K562 (cell line): ENCODE measurements around the gene CTRB2. TPM values are rescaled to one million over a fixed set of nuclear protein-coding genes. Genes with fewer than 3 reads are reported as not detected.

Source experiments
- ATAC-seq: fragments of 200-7000 bp; cut with Tn5 transposase; 3 replicates; pipeline ENCODE4 v1.9.1; 2020; ENCODE audit warnings: moderate library complexity
- BruUV-seq: library from RNA; stranded (reverse); fragments of 400-500 nt; replicated peaks from 2 replicates; lab custom pipeline; 2021; lab: Mats Ljungman, UMichigan
- CTCF ChIA-PET: fragments of 300-600 bp; formaldehyde crosslinking; extraction: SDS; loops from one replicate; lab custom pipeline; 2021; ENCODE audit warnings: low intra/inter-chr PET ratio; lab: Yijun Ruan, JAX
- POLR2A ChIA-PET: fragments of 300-600, 350-650 bp; sonication (Branson Sonifier 250); formaldehyde crosslinking; extraction: SDS; loops from one replicate; lab custom pipeline; 2021; ENCODE audit warnings: antibody characterized with exemption, inconsistent platforms; lab: Yijun Ruan, JAX
- DNase-seq, 4 experiments: peaks; one replicate each; pipeline versions ENCODE4 v3.0.0 to v3.0.0-alpha.2; 2011 to 2018; ENCODE audit warnings: low spot score in 3 of 4, mixed read lengths in 3 of 4; ENCODE audit errors: extremely low read depth in 1 of 4
- FAIRE-seq: peaks from 2 replicates; lab custom pipeline; 2011; peaks lifted over from hg19 to GRCh38; lab: Jason Lieb, UNC
- H2AFZ ChIP-seq: 2 replicates; pipeline ENCODE4 v1.6.0; 2011; ENCODE audit warnings: low read depth, low read length, control low read depth, inconsistent platforms
- H3K27ac ChIP-seq: fragments of 200-600 bp; 3 replicates; pipeline ENCODE4 v1.8.0; 2011; ENCODE audit warnings: low read depth, mild to moderate bottlenecking, control low read depth, inconsistent platforms, low read length, moderate library complexity, mixed read lengths; ENCODE audit errors: extremely low read depth
- H3K27me3 ChIP-seq, 2 experiments: fragments of 300-600 bp in 1 of 2; 2 replicates in 1 of 2; 3 replicates in 1 of 2; pipeline versions ENCODE4 v1.6.0 to v1.8.0; 2011; ENCODE audit warnings: inconsistent platforms in 2 of 2, low read length in 2 of 2, mild to moderate bottlenecking in 1 of 2, mixed read lengths in 1 of 2, moderate library complexity in 1 of 2; ENCODE audit not compliant: control insufficient read depth in 2 of 2, insufficient read depth in 2 of 2
- H3K36me3 ChIP-seq: fragments of 300-600 bp; 3 replicates; pipeline ENCODE4 v1.8.0; 2011; ENCODE audit warnings: mild to moderate bottlenecking, low read length, inconsistent platforms; ENCODE audit not compliant: control insufficient read depth, insufficient read depth
- H3K4me1 ChIP-seq, 2 experiments: fragments of 200-600 bp in 1 of 2; replicated peaks in 1 of 2; 2 replicates in 1 of 2; 3 replicates in 1 of 2; pipeline versions ENCODE4 v1.5.1 to v1.8.0; 2011; ENCODE audit warnings: inconsistent platforms in 2 of 2, low read length in 2 of 2, mild to moderate bottlenecking in 1 of 2, mixed read lengths in 1 of 2, moderate library complexity in 1 of 2; ENCODE audit not compliant: control insufficient read depth in 2 of 2, insufficient read depth in 2 of 2
- H3K4me2 ChIP-seq: 2 replicates; pipeline ENCODE4 v1.6.1; 2011; ENCODE audit warnings: low read length, control low read depth, inconsistent platforms, mixed read lengths; ENCODE audit not compliant: insufficient read depth
- H3K4me3 ChIP-seq: fragments of 200-600 bp; sonication (generic), shearing (Covaris generic); 2 replicates; pipeline ENCODE4 v1.5.1; 2016; ENCODE audit warnings: control low read depth, inconsistent platforms
- H3K79me2 ChIP-seq: fragments of 200-600 bp; 3 replicates; pipeline ENCODE4 v1.8.0; 2011; ENCODE audit warnings: low read length, inconsistent platforms; ENCODE audit not compliant: control insufficient read depth, insufficient read depth
- H3K9ac ChIP-seq, 2 experiments: 2 replicates each; pipeline versions ENCODE4 v1.6.0 to v1.6.1; 2011; ENCODE audit warnings: low read depth in 2 of 2, low read length in 2 of 2, control low read depth in 1 of 2, inconsistent platforms in 1 of 2, mild to moderate bottlenecking in 1 of 2, mixed read lengths in 1 of 2; ENCODE audit not compliant: insufficient read depth in 1 of 2
- H3K9me1 ChIP-seq: one replicate; pipeline ENCODE4 v1.6.0; 2011; ENCODE audit warnings: inconsistent platforms, mild to moderate bottlenecking, low read length, moderate library complexity; ENCODE audit not compliant: control insufficient read depth, insufficient read depth
- H3K9me3 ChIP-seq: replicated peaks from 2 replicates; pipeline ENCODE4 v1.5.1; 2011; ENCODE audit warnings: low read depth, low read length, inconsistent platforms; ENCODE audit not compliant: control insufficient read depth, insufficient read depth
- H4K20me1 ChIP-seq: replicated peaks from 2 replicates; pipeline ENCODE4 v1.6.1; 2011; ENCODE audit warnings: low read length, inconsistent platforms, mixed read lengths; ENCODE audit not compliant: control insufficient read depth, insufficient read depth
- CBX1 ChIP-seq: sonication (generic); IDR thresholded peaks from 2 replicates; pipeline ENCODE4 v1.6.1; 2016; ENCODE audit warnings: antibody characterized with exemption, low read depth, mild to moderate bottlenecking
- CCAR2 ChIP-seq: fragments of 200-400 bp; formaldehyde crosslinking; IDR thresholded peaks from 2 replicates; pipeline ENCODE4 v1.6.1; 2017; ENCODE audit warnings: mild to moderate bottlenecking, low read depth, low read length
- CTBP1 ChIP-seq: fragments of 450-650 bp; IDR thresholded peaks from 2 replicates; pipeline ENCODE4 v1.6.1; 2016; ENCODE audit warnings: borderline replicate concordance
- HDAC2 ChIP-seq: fragments of 450-650 bp; IDR thresholded peaks from 2 replicates; pipeline ENCODE4 v1.6.1; 2016; ENCODE audit warnings: mild to moderate bottlenecking
- HSF4 ChIP-seq: fragments of 250-450 bp; sonication (Bioruptor Pico); IDR thresholded peaks from 2 replicates; pipeline ENCODE4 v2.1.2; 2022; ENCODE audit warnings: mild to moderate bottlenecking, moderate library complexity, borderline replicate concordance
- MYNN ChIP-seq, 2 experiments: sonication (generic); formaldehyde crosslinking in 1 of 2; IDR thresholded peaks; 2 replicates each; pipeline versions ENCODE4 v1.5.0 to v1.6.1; 2016 to 2020; ENCODE audit warnings: antibody characterized with exemption in 1 of 2, missing genetic modification reagents in 1 of 2
- NRF1 ChIP-seq, 2 experiments: fragments of 450-650 bp; IDR thresholded peaks in 1 of 2; conservative IDR thresholded peaks in 1 of 2; 2 replicates each; pipeline ENCODE4 v1.6.1; 2014; ENCODE audit warnings: mild to moderate bottlenecking in 2 of 2
- RNF2 ChIP-seq: sonication (generic); IDR thresholded peaks from 2 replicates; pipeline ENCODE4 v1.6.1; 2016
- SMARCE1 ChIP-seq: fragments of 450-650 bp; IDR thresholded peaks from 2 replicates; pipeline ENCODE4 v1.7.1; 2016; ENCODE audit warnings: mild to moderate bottlenecking
- TAF7 ChIP-seq: fragments of 450-650 bp; IDR thresholded peaks from 2 replicates; pipeline ENCODE4 v1.6.1; 2016; ENCODE audit warnings: missing genetic modification characterization, missing compliant biosample characterization
- TRIM28 ChIP-seq: fragments of 450-650 bp; IDR thresholded peaks from 2 replicates; pipeline ENCODE4 v1.6.1; 2017
- ZNF444 ChIP-seq: fragments of 250-450 bp; sonication (Bioruptor Pico); IDR thresholded peaks from 2 replicates; pipeline ENCODE4 v1.4.0; 2020; ENCODE audit warnings: mild to moderate bottlenecking, moderate library complexity
- WGBS: fragments of 100-300 bp; shearing (Covaris generic); methylation state at CpG from one replicate; pipeline ENCODE4 v1.1.6; 2016; ENCODE audit warnings: low coverage, mixed read lengths; ENCODE audit not compliant: insufficient coverage; ENCODE audit errors: missing lambda C conversion rate; 5-methylcytosine and 5-hydroxymethylcytosine counted together
- in situ Hi-C: fragments of 300-500 bp; cut with MboI; formaldehyde crosslinking; loops from 4 replicates; pipeline ENCODE4 v1.15.0; 2018; ENCODE audit warnings: inconsistent platforms, mixed read lengths
- intact Hi-C: fragments of 100-400 bp; cut with micrococcal nuclease; formaldehyde crosslinking; loops from 2 replicates; pipeline ENCODE4 v1.14.2; 2022
- polyA plus RNA-seq, 8 experiments: library from polyadenylated mRNA; depleted of rRNA in 4 of 8; stranded (reverse) in 5 of 8; unstranded in 3 of 8; fragments of >200 nt; fragmentation: Nextera tagmentation in 2 of 8; fragmentation: Illumina TruSeq in 1 of 8; extraction: Ambion mirVana in 2 of 8; extraction: Trizol in 1 of 8; gene quantifications; 2 replicates each; pipeline versions ENCODE4 v1.2.1 to v1.2.3, GENCODE V29; 2011 to 2014; ENCODE audit warnings: inconsistent platforms in 1 of 8, missing spikeins in 1 of 8
- total RNA-seq, 7 experiments: library from RNA; depleted of rRNA in 6 of 7; stranded (reverse); fragments of >200 nt in 6 of 7; fragmentation: Illumina TruSeq in 2 of 7; extraction: Trizol in 2 of 7; gene quantifications; 2 replicates each; pipeline versions ENCODE4 v1.2.1 to v1.2.3, GENCODE V29; 2011 to 2021; ENCODE audit warnings: low replicate concordance in 1 of 7
- TF ChIP-seq, protein P1 (sequence below), 3 experiments: IDR thresholded peaks in 2 of 3; conservative IDR thresholded peaks in 1 of 3; 2 replicates each; pipeline ENCODE4 v1.5.1; 2011 to 2012; ENCODE audit warnings: low read length in 3 of 3, mild to moderate bottlenecking in 3 of 3, control low read depth in 2 of 3, improper control_type of control experiment in 1 of 3, inconsistent platforms in 1 of 3, low read depth in 1 of 3, mixed read lengths in 1 of 3, moderate library complexity in 1 of 3; ENCODE audit not compliant: insufficient read depth in 2 of 3

Gene CTRB2
- total and polyA plus RNA-seq, 9 of the 15 experiments (the other 6 are each of a cell fraction or from before 2014, with no cell fraction given), result 5.1 TPM; not detected in 8

DNA sequence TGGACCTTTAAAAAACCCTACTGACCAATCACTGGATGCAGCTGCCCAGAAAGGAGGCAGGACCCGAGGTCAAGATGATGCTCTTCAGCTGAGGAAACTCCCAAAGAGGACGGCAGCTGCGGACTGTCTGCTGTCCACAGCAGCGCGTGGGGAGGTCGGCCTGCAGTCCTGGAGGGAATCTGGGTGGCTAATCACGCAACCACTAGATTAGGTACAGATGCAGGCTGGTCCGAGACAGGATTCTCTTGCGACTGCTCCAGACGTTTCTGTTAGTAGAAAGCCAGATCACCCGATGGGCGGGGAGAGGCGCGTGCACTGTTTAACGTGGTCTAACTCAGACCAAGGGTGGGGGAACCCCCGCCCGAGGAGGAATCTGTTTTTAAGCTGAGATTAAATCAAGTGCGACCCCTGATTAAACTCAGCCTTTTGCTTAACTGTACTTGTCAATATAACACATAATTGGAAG is 8.8 kb downstream of the CTRB2 start:
- in situ Hi-C loops (no loop called here), intact Hi-C loops (loop anchor here (2.0 to 5.0 kb wide), 2 partner anchors 34 to 267 kb away; partner anchors contain the start of gene TMEM170A)
- FAIRE-seq, result no peak
- Histone ChIP-seq H2AFZ (peak overlapping the region; percentile 65), H4K20me1 (no peaks in the 10 kb centered on the region), H3K4me2 (peak overlapping the region; percentile 60), H3K27me3 (peaks cover 39 to 46% of the 10 kb centered on the region in 2 experiments), H3K27ac (no peak overlapping the region), H3K9me1 (no peaks in the 10 kb centered on the region), H3K9ac (peak overlapping the region in 1 of 2 experiments; percentile 59; a peak in 2 of 4 replicates), H3K79me2 (no peaks in the 10 kb centered on the region), H3K36me3 (no peaks in the 10 kb centered on the region), H3K9me3 (no peaks in the 10 kb centered on the region), H3K4me1 (peaks cover 0 to 8% of the 10 kb centered on the region in 2 experiments; a peak in 3 of 5 replicates), H3K4me3 (no peak overlapping the region)
- ChIA-PET CTCF (interaction anchor here (2.0 kb wide), 1 partner anchor 266 kb away, joined by 6 read pairs; the partner anchor contains the start of gene TMEM170A), POLR2A (interaction anchor here (0.6 kb wide), 2 partner anchors 224 to 403 kb away, joined by 3 read pairs; no protein-coding TSS in a partner anchor)
- BruUV-seq, result no TSS peak
- TF ChIP-seq RNF2 (0 out of 2 replicates have a peak, but pooled peaks have one; percentile 18), CTBP1 (peak; percentile 55; the same call in 1 of the 2 replicates), SMARCE1 (no peak), ZNF444 (no peak), MYNN (IDR thresholded peaks at IDR 0.05) (no peak), MYNN (CRISPR knock-in tag; IDR thresholded peaks at IDR 0.05) (no peak), HDAC2 (no peak), HSF4 (no peak), NRF1 (conservative IDR thresholded peaks at IDR 0.05 in 1 of 2, IDR thresholded peaks at IDR 0.05 in 1 of 2) (peak; percentile 42 to 47; a peak in 2 of 4 replicates), CBX1 (no peak), CCAR2 (no peak), TRIM28 (no peak), TAF7 (tag) (no peak)
- TF ChIP-seq, protein P1, sequence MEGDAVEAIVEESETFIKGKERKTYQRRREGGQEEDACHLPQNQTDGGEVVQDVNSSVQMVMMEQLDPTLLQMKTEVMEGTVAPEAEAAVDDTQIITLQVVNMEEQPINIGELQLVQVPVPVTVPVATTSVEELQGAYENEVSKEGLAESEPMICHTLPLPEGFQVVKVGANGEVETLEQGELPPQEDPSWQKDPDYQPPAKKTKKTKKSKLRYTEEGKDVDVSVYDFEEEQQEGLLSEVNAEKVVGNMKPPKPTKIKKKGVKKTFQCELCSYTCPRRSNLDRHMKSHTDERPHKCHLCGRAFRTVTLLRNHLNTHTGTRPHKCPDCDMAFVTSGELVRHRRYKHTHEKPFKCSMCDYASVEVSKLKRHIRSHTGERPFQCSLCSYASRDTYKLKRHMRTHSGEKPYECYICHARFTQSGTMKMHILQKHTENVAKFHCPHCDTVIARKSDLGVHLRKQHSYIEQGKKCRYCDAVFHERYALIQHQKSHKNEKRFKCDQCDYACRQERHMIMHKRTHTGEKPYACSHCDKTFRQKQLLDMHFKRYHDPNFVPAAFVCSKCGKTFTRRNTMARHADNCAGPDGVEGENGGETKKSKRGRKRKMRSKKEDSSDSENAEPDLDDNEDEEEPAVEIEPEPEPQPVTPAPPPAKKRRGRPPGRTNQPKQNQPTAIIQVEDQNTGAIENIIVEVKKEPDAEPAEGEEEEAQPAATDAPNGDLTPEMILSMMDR (IDR thresholded peaks at IDR 0.05 in 2 of 3, conservative IDR thresholded peaks at IDR 0.05 in 1 of 3; ENCODE audit: insufficient read depth in 2 of 3, low read depth in 1 of 3, low read length in 3 of 3), result no peak
- peak; percentile 30 for ATAC-seq
- peak in 1 of 4 experiments; percentile 20 for DNase-seq
- WGBS, result 1% methylated on average over 18 of the region's 18 CpGs
